Esophagus squamous epithelium (tissue), 4 donors: ENCODE data around the gene MUC4.

Source experiments
- CTCF ChIP-seq, 6 experiments: fragments of 450-650 bp in 4 of 6; fragments of 200-600 bp in 2 of 6; sonication (generic) in 2 of 6; IDR thresholded peaks; one replicate each; pipeline ENCODE4 v1.5.1; 2016 to 2019; ENCODE audit warnings: antibody characterized with exemption in 6 of 6, mild to moderate bottlenecking in 4 of 6, moderate library complexity in 4 of 6
- POLR2A ChIP-seq, 4 donors: fragments of 450-650 bp; IDR thresholded peaks; one replicate each; pipeline ENCODE4 v1.6.1; 2017; ENCODE audit warnings: antibody characterized with exemption in 4 of 4, mild to moderate bottlenecking in 4 of 4, moderate library complexity in 3 of 4

GRCh38 chr3:195715134-195715533, 96.6 kb downstream of the MUC4 start:
- TF ChIP-seq POLR2A (IDR thresholded peaks at IDR 0.05) (no peak), CTCF (IDR thresholded peaks at IDR 0.05) (no peak)
